HEK293T (cell line): ENCODE results near the gene PBX1.

Source experiments
- CTCF ChIA-PET: fragments of 350-600 bp; formaldehyde crosslinking; extraction: SDS; loops from one replicate; lab custom pipeline; 2021; ENCODE audit warnings: antibody characterized with exemption, inconsistent platforms; lab: Yijun Ruan, JAX
- POLR2A ChIA-PET: fragments of 350-600 bp; formaldehyde crosslinking; extraction: SDS; loops from one replicate; lab custom pipeline; 2020; ENCODE audit warnings: antibody characterized with exemption, inconsistent platforms; lab: Yijun Ruan, JAX
- DNase-seq: peaks from one replicate; pipeline ENCODE4 v3.0.0; 2012; ENCODE audit warnings: mixed read lengths; ENCODE audit errors: extremely low spot score
- ARNT ChIP-seq: fragments of 450-650 bp; IDR thresholded peaks from 2 replicates; pipeline ENCODE4 v1.6.1; 2017; ENCODE audit warnings: mild to moderate bottlenecking
- BHLHE40 ChIP-seq: fragments of 450-650 bp; IDR thresholded peaks from 2 replicates; pipeline ENCODE4 v1.6.1; 2016; ENCODE audit warnings: mild to moderate bottlenecking, moderate library complexity, borderline replicate concordance
- CTBP1 ChIP-seq: fragments of 450-650 bp; IDR thresholded peaks from 2 replicates; pipeline ENCODE4 v1.6.1; 2016; ENCODE audit warnings: borderline replicate concordance
- ELF4 ChIP-seq: fragments of 450-650 bp; IDR thresholded peaks from 2 replicates; pipeline ENCODE4 v1.6.1; 2017; ENCODE audit warnings: antibody characterized with exemption
- FOXA1 ChIP-seq: fragments of 450-650 bp; IDR thresholded peaks from 2 replicates; pipeline ENCODE4 v1.6.1; 2016; ENCODE audit warnings: mild to moderate bottlenecking
- FOXK2 ChIP-seq: fragments of 450-650 bp; IDR thresholded peaks from 2 replicates; pipeline ENCODE4 v1.6.1; 2016; ENCODE audit warnings: mild to moderate bottlenecking
- FOXM1 ChIP-seq: fragments of 450-650 bp; IDR thresholded peaks from 2 replicates; pipeline ENCODE4 v1.6.1; 2017; ENCODE audit warnings: mild to moderate bottlenecking, borderline replicate concordance
- HDGF ChIP-seq: fragments of 450-650 bp; IDR thresholded peaks from 2 replicates; pipeline ENCODE4 v1.6.1; 2017; ENCODE audit warnings: antibody characterized with exemption, borderline replicate concordance
- L3MBTL2 ChIP-seq: fragments of 450-650 bp; conservative IDR thresholded peaks from 2 replicates; pipeline ENCODE4 v1.6.1; 2016; ENCODE audit warnings: mild to moderate bottlenecking
- LEF1 ChIP-seq: fragments of 450-650 bp; IDR thresholded peaks from 2 replicates; pipeline ENCODE4 v1.6.1; 2017; ENCODE audit warnings: mild to moderate bottlenecking, borderline replicate concordance
- NFRKB ChIP-seq: fragments of 450-650 bp; IDR thresholded peaks from 2 replicates; pipeline ENCODE4 v1.6.1; 2016; ENCODE audit warnings: mild to moderate bottlenecking, moderate library complexity
- SP1 ChIP-seq: fragments of 450-650 bp; IDR thresholded peaks from 2 replicates; pipeline ENCODE4 v1.6.1; 2017
- SUZ12 ChIP-seq: fragments of 450-650 bp; IDR thresholded peaks from 2 replicates; pipeline ENCODE4 v1.6.1; 2016; ENCODE audit warnings: mild to moderate bottlenecking
- TARDBP ChIP-seq: fragments of 450-650 bp; IDR thresholded peaks from 2 replicates; pipeline ENCODE4 v1.6.1; 2016
- ZNF384 ChIP-seq: fragments of 450-650 bp; IDR thresholded peaks from 2 replicates; pipeline ENCODE4 v1.6.1; 2016
- TF ChIP-seq, protein P1 (sequence below): fragments of 450-650 bp; IDR thresholded peaks from 2 replicates; pipeline ENCODE4 v1.6.1; 2016

PBX1 gene

DNA sequence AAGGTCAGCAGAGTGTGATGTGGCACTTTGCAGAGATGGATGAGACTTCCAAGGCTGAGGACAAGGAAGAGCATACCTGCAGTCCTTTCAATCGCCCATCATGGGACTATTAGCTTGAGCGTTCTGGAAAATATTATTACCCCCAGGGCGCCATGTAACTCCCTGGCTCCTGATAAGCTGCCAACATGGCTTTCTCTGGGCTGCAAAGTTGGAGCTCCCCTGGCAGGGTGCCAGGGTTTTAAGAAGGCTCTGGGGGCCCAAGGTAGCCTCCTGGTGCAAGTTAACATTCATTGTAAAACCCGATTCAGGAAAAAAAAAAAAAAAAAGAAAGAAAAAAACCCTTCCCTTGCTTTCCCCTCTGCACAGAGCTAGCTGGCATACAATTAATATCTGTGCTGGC is 196.7 kb downstream of the PBX1 start:
- POLR2A ChIA-PET: no interaction called here
- CTCF ChIA-PET: interaction anchor here (0.7 to 1.0 kb wide), 2 partner anchors 137 to 167 kb away, joined by 3 to 8 read pairs; no protein-coding TSS in a partner anchor
- TF ChIP-seq ELF4 (no peak), CTBP1 (no peak), HDGF (no peak), ZNF384 (no peak), L3MBTL2 (no peak), SP1 (no peak), FOXK2 (no peak), SUZ12 (no peak), LEF1 (no peak), FOXA1 (no peak)
- TF ChIP-seq, protein P1, sequence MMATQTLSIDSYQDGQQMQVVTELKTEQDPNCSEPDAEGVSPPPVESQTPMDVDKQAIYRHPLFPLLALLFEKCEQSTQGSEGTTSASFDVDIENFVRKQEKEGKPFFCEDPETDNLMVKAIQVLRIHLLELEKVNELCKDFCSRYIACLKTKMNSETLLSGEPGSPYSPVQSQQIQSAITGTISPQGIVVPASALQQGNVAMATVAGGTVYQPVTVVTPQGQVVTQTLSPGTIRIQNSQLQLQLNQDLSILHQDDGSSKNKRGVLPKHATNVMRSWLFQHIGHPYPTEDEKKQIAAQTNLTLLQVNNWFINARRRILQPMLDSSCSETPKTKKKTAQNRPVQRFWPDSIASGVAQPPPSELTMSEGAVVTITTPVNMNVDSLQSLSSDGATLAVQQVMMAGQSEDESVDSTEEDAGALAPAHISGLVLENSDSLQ: no peak
- DNase-seq: no peak

DNA sequence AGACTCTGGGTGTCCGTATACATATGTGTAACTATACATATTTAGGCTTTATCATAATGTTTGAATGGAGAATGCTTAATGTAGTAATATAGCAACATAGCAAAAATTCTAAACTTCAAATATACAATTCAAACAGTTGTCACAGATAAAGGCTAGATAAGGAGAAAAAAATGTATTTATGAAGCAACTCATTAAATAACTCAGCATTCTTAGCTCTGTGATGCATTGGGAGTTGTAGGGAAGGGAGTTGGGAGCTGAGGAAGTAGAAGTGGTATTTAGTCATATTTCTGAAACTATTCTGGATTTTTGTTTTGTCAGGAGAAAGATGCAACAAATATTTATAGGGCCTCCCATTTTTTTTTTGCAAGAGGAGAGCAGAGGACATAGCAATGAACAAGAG is 197.8 kb downstream of the PBX1 start:
- no peak for DNase-seq
- TF ChIP-seq FOXM1 (no peak), NFRKB (no peak), HDGF (no peak), BHLHE40 (no peak), TARDBP (no peak), L3MBTL2 (no peak), ZNF384 (no peak)
- TF ChIP-seq, protein P1: no peak
- ChIA-PET CTCF (no interaction called here), POLR2A (interaction anchor here (0.6 kb wide), 1 partner anchor 81 kb away, joined by 4 read pairs; no protein-coding TSS in a partner anchor)

DNA sequence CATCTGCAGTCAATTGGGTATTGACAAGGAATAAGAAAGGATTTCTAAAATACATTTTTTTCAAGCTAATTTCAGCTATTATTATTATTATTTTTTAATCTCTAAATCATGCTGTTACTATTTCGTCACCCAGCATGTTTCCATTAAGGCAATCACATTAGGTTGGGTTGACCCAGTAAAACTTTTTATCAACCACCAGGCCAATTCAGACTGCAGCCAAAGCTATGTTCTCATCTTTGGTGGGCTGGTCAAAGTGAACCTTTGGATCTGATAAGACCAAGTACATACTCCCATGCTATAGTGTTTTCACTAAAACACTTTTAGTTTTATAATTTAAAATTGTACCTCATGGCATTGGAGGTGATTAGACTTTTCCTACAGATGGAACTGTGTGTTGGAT is 198.6 kb downstream of the PBX1 start:
- POLR2A ChIA-PET: interaction anchor here (0.6 kb wide), 1 partner anchor 283 kb away, joined by 3 read pairs; no protein-coding TSS in a partner anchor
- TF ChIP-seq ZNF384 (no peak), FOXA1 (no peak), HDGF (no peak), SP1 (no peak), BHLHE40 (no peak), FOXK2 (no peak), ARNT (no peak), TARDBP (no peak), ELF4 (no peak)
- TF ChIP-seq, protein P1: no peak
- CTCF ChIA-PET: no interaction called here
- DNase-seq: no peak

DNA sequence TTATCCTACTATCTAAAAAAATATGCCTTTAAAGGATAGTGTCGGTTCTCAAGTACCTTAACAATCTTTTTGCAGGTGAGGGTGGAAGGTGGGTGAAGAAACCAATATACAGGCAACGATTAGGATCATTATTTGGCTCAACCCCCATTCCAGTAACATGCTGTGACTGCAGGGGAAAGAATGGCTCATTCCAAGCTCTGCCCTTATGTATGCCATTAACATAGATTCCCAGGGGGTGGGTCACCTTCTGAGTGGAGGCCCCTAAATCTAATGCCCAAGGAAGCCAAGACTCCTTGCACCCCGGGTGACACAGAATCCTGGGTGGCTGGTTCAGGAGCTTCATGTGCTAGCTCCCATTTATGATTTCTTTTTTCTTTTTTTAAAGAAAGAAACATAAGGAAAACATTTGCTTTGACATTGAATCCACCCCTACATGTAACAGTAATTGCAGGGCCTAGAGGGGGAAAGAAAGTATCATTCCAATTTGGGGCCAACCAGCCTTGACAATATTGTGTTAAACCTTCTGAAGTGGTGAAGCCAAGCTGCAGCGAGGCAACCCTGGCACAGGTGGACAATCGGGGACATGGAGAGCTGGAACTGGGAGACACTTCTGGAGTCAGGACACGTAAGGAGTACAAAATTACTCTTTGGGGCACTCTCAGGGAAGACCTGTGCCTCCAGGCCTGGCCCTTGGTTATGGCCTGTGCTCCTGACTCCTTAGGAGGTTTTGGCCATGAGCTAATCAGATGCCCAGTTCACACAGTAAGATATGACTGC is 200.3 kb downstream of the PBX1 start:
- ChIA-PET POLR2A (no interaction called here), CTCF (interaction anchor here (1.4 kb wide), 1 partner anchor 12 kb away, joined by 5 read pairs; no protein-coding TSS in a partner anchor)
- no peak for DNase-seq
- TF ChIP-seq, protein P1: no peak
- TF ChIP-seq L3MBTL2: no peak

DNA sequence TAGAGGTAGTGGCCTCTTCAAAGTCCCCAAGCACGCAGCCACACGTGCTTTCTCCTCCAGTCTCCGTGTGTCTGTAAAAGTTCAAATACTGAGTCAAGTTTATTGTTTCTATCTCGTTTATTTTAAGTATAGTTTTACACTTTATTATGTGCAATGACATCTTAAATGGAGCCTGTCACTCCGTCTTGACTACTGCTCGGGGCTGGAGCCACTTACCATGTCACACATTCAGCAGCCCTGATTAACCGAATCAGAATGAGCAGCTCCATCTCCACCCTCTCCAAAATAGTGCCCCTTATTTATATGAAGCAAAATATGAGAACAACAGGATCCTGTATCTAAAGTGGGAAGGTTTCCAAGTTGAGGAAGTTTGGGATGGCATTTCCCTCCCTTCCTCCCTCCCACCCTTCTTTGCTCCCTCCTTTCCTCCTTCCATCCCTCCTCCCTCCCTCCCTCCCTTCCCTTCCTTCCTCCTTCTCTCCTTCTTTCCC is 201.0 kb downstream of the PBX1 start:
- CTCF ChIA-PET: interaction anchor here (0.6 to 1.4 kb wide), 2 partner anchors 12 to 215 kb away, joined by 4 to 5 read pairs; no protein-coding TSS in a partner anchor
- POLR2A ChIA-PET: no interaction called here
- DNase-seq: no peak
- TF ChIP-seq TARDBP: no peak
- peak; percentile 69 for TF ChIP-seq L3MBTL2
- no peak for TF ChIP-seq HDGF
- TF ChIP-seq ARNT: no peak
- no peak for TF ChIP-seq FOXA1
- TF ChIP-seq BHLHE40: no peak
- TF ChIP-seq, protein P1: peak; percentile 70
- no peak for TF ChIP-seq CTBP1
